HepG2 (cell line): ENCODE measurements around the gene SP140L.
"Not testable (repeated sequence)": the region's sequence is repeated elsewhere in the genome, so short reads cannot be mapped to it uniquely, and the experiment has no call there.

ENCODE experiments used
- CBFB ChIP-seq: sonication (generic); formaldehyde crosslinking; IDR thresholded peaks from 2 replicates; pipeline ENCODE4 v1.4.0; 2020; ENCODE audit warnings: missing genetic modification reagents
- NFE2 ChIP-seq: sonication (generic); formaldehyde crosslinking; IDR thresholded peaks from 2 replicates; pipeline ENCODE4 v1.4.0; 2020; ENCODE audit warnings: missing genetic modification reagents
- RBM39 ChIP-seq: fragments of 200-400 bp; formaldehyde crosslinking; IDR thresholded peaks from one replicate; pipeline ENCODE4 v1.6.1; 2018; ENCODE audit warnings: antibody characterized with exemption, mild to moderate bottlenecking, low read depth, low read length; ENCODE audit not compliant: poor library complexity, severe bottlenecking
- TARDBP ChIP-seq: sonication (generic); formaldehyde crosslinking; IDR thresholded peaks from 2 replicates; pipeline ENCODE4 v1.8.0; 2022; ENCODE audit warnings: mild to moderate bottlenecking, missing genetic modification reagents
- TSC22D2 ChIP-seq: sonication (generic); formaldehyde crosslinking; IDR thresholded peaks from 2 replicates; pipeline ENCODE4 v1.5.1; 2020; ENCODE audit warnings: missing genetic modification reagents, mild to moderate bottlenecking, borderline replicate concordance
- ZNF335 ChIP-seq: sonication (generic); formaldehyde crosslinking; IDR thresholded peaks from 2 replicates; pipeline ENCODE4 v1.4.0; 2020; ENCODE audit warnings: missing genetic modification reagents
- ZNF589 ChIP-seq: sonication (generic); formaldehyde crosslinking; conservative IDR thresholded peaks from 2 replicates; pipeline ENCODE4 v1.8.0; 2022; ENCODE audit warnings: mild to moderate bottlenecking, moderate library complexity, missing genetic modification reagents
- ZNF879 ChIP-seq: sonication (generic); formaldehyde crosslinking; IDR thresholded peaks from 2 replicates; pipeline ENCODE4 v1.8.1; 2023; ENCODE audit warnings: missing genetic modification reagents
- TF ChIP-seq, protein P1 (sequence below): sonication (generic); formaldehyde crosslinking; IDR thresholded peaks from 2 replicates; pipeline ENCODE4 v1.5.0; 2020; ENCODE audit warnings: mild to moderate bottlenecking, missing genetic modification reagents, moderate library complexity
- TF ChIP-seq, protein P2 (sequence below): sonication (generic); formaldehyde crosslinking; IDR thresholded peaks from 2 replicates; pipeline ENCODE4 v1.4.0; 2020; ENCODE audit warnings: missing genetic modification reagents
- TF ChIP-seq, protein P3 (sequence below): sonication (generic); formaldehyde crosslinking; IDR thresholded peaks from 2 replicates; pipeline ENCODE4 v1.8.0; 2022; ENCODE audit warnings: mild to moderate bottlenecking, missing genetic modification reagents, borderline replicate concordance
- TF ChIP-seq, protein P4 (sequence below): sonication (generic); formaldehyde crosslinking; IDR thresholded peaks from 2 replicates; pipeline ENCODE4 v1.4.0; 2020; ENCODE audit warnings: missing genetic modification reagents

DNA sequence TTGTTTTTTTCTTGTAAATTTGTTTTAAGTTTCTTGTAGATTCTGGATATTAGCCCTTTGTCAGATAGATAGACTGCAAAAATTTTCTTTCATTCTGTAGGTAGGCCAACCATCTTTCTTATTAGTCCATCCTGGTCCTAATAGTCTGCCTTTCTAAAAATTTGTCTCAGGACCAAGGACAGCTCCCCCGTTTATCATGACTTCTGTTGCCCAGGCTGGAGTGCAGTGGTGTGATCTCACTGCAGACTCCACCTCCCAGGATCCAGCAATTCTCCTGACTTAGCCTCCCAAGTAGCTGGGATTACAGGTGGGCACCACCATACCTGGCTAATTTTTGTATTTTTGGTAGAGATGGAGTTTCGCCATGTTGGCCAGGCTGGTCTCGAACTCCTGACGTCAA is 37.7 kb upstream of the SP140L start:
- not testable (repeated sequence) for TF ChIP-seq TSC22D2 (CRISPR knock-in tag); ZNF879 (CRISPR knock-in tag); CBFB; ZNF335 (CRISPR knock-in tag); TARDBP; NFE2 (CRISPR knock-in tag); ZNF589 (CRISPR knock-in tag); RBM39
- TF ChIP-seq, protein P1, sequence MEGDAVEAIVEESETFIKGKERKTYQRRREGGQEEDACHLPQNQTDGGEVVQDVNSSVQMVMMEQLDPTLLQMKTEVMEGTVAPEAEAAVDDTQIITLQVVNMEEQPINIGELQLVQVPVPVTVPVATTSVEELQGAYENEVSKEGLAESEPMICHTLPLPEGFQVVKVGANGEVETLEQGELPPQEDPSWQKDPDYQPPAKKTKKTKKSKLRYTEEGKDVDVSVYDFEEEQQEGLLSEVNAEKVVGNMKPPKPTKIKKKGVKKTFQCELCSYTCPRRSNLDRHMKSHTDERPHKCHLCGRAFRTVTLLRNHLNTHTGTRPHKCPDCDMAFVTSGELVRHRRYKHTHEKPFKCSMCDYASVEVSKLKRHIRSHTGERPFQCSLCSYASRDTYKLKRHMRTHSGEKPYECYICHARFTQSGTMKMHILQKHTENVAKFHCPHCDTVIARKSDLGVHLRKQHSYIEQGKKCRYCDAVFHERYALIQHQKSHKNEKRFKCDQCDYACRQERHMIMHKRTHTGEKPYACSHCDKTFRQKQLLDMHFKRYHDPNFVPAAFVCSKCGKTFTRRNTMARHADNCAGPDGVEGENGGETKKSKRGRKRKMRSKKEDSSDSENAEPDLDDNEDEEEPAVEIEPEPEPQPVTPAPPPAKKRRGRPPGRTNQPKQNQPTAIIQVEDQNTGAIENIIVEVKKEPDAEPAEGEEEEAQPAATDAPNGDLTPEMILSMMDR (CRISPR knock-in tag): not testable (repeated sequence)
- TF ChIP-seq, protein P2, sequence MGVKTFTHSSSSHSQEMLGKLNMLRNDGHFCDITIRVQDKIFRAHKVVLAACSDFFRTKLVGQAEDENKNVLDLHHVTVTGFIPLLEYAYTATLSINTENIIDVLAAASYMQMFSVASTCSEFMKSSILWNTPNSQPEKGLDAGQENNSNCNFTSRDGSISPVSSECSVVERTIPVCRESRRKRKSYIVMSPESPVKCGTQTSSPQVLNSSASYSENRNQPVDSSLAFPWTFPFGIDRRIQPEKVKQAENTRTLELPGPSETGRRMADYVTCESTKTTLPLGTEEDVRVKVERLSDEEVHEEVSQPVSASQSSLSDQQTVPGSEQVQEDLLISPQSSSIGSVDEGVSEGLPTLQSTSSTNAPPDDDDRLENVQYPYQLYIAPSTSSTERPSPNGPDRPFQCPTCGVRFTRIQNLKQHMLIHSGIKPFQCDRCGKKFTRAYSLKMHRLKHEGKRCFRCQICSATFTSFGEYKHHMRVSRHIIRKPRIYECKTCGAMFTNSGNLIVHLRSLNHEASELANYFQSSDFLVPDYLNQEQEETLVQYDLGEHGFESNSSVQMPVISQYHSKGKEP (CRISPR knock-in tag): not testable (repeated sequence)
- TF ChIP-seq, protein P3, sequence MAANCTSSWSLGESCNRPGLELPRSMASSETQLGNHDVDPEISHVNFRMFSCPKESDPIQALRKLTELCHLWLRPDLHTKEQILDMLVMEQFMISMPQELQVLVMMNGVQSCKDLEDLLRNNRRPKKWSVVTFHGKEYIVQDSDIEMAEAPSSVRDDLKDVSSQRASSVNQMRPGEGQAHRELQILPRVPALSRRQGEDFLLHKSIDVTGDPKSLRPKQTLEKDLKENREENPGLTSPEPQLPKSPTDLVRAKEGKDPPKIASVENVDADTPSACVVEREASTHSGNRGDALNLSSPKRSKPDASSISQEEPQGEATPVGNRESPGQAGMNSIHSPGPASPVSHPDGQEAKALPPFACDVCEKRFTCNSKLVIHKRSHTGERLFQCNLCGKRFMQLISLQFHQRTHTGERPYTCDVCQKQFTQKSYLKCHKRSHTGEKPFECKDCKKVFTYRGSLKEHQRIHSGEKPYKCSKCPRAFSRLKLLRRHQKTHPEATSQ (CRISPR knock-in tag): not testable (repeated sequence)
- TF ChIP-seq, protein P4, sequence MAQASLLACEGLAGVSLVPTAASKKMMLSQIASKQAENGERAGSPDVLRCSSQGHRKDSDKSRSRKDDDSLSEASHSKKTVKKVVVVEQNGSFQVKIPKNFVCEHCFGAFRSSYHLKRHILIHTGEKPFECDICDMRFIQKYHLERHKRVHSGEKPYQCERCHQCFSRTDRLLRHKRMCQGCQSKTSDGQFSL: not testable (repeated sequence)
